A204.1 (cell line): ENCODE data around the gene CYP19A1.

Source experiments
- FAIRE-seq: peaks from 2 replicates; lab custom pipeline; 2012; peaks lifted over from hg19 to GRCh38; lab: Jason Lieb, UNC

Gene CYP19A1

DNA sequence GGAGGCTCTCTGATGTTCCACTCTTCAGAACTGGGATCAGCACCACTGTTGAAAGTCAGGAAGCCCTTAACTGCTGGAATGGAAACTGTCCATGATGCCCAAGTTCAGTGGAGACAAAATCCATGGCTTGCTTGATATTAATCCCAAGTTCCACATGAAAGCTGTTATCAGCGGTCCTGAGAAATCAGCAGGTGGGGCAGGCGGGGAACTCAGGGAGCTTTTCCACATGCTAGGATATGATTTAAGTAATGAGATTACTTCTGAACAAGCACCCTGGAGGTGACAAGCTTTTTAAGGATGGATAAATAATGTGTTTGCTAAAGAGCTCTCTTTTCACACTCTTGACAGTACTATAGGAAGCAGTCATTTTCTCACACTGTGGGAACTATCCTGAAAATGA lies 82.9 kb downstream of the CYP19A1 start:
- FAIRE-seq, result no peak

DNA sequence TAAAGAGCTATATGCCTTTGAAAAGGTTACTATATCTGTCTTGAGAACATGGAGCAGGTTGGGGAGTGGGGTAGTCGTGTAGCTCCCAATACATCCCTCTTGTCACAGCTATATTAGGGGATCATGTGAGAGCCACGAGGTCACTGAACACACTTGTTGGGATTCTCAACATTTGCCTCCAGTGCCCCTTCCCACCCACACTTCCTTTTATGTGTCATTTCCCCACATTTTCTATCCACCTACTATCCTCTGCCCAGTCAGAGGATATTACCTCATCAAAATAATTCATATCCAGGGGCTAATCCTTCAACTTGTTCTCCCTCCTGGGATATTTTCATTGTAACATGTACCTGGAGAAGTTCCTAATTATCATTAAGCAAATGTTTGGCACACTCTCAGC lies 85.0 kb downstream of the CYP19A1 start:
- FAIRE-seq, result no peak

DNA sequence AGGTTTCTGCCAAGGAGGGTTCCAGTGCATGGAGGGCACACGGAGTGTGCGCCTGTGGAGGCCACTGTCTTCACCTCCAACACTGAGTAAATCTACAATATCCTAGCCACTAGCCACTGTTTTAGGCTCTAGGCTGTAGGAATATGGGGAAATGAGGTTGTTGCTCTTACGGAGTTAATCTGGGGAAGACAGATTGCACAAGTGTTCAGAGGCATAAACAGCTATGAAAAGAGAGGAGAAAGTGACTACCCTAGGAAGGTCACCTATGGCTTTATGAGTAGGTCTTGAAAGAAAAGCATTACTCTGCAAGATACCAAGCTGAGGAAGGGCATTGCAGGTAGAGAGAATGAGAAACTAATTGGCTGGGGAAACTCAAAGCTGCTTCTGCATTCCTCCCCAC lies 85.7 kb downstream of the CYP19A1 start:
- no peak for FAIRE-seq

DNA sequence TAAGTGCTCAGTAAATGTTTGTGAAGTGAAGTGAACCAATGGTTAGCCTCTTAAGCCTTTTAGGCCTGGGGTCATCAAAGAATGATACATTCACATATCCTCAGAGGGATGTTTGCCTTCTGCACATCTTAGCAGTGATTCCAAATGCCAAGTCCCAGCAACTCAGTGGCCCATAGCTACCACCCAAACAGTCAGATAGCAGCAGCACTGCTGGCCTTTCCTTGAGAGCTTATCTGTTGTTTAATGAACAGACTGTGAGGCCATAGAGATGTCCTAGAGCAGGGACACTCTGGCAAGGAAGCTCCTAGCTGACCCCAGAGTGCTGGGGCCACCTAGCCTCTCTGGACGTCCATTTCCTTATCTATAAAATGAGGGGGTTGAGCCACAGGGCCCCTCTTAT lies 86.8 kb downstream of the CYP19A1 start:
- no peak for FAIRE-seq

DNA sequence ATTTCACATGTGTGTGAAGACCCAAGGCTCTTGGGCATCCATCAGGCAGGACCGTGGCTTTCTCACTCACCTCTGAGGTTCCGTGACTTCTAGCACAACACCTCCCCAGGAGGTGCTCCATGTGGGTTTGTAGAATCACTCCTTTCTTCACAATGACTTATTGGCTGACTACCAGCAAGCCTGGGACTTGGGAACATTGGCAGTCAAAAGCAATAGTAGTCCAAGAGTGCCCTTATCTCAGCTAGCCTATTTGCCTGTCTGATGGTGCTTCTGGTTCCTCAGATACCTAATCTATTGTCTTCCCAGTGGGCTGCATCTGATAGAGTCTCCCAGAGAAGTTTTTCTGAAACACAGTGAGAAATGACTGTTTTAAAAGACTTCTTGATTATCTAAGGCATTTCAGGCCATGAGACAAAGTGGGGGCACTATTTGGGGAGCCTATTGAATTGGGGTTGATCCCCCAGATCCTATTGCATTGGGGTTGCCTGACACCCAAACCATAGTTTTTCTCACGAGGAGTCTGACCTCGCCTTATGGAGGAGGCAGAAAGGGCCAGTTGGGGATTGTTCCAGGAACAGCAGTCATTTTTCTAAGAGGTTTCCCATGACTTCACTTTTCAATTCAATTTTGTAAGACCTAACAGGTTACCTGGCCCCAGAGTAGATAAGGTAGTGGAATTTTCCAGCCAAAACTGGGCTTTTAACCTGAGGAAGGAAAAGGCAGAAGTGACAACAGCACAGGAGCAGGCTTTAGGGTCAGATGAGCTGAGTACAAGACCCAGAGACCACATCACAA lies 88.0 kb downstream of the CYP19A1 start:
- FAIRE-seq, result no peak

DNA sequence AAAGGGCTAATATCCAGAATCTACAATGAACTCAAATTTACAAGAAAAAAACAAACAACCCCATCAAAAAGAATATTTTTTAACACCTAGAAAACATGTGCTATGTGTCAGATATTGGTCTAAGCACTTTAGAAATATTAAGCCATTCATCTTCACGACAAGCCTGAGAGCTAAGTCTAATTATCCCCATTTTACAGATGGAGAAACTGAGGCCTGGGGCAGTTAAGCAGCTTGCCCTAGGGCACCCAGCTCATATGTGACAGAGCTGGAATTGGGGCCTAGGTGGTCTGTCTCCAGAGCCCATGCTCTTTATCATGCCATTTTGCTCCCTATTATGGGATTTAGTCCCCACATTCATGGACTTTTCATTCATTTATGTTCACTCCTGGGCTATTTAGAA lies 92.8 kb downstream of the CYP19A1 start:
- no peak for FAIRE-seq

DNA sequence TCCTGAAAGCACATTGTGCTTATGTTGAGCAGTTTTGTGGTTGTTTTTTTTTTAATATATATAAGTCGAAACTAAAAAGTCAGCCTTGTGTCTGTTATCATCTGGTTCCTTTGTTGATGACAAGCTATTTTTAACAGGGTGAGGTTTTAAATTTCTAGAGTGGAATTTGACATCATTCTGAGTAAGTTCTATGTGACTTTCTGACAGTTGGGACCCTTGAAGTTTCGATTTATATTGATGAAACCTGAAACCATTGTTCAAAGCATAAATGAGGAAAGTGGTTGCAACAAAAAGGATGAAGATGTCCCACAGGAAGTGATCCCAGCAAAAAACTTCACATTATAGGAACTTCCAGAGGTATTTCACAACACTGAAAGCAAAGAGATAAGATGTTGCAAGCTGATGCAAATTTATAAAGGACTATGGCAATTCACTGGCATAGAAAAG lies 94.0 kb downstream of the CYP19A1 start:
- no peak for FAIRE-seq

DNA sequence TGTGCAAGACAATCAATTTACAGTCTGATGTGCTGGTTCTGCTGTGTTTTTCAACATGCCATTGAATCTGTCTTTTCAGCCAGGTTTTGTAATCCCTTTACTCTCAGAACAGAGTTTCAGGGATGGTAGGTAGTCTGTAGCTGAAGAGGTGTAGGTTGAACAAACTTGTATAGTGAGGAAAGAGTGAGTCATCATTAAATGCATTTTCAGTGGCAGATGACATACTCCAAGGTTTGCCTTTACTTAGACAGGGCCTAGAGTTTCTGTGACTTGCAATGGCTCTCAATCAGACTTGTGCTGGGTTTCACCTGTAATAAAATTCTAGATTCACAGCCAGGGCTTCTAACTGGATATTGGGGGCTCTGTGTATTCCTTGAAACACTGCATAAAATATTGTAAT lies 94.6 kb downstream of the CYP19A1 start:
- FAIRE-seq, result no peak

DNA sequence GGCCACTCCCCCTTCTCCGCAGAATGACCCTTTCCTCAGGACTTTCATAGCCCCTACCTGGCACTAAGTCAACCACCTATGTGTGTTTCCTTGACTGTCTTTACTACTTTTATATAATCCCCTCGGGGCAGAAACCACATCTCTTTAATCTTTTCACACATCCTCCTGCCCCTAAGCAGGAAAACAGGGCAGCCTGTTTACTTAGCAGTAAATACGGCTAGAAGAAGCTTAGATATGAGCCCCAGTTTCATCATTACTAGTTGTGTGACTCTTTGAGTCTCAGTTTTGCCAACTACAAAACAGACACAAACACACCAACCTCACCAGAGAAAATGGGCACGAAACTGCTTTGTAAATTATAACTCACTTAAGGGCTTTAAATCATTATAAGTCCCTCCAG lies 98.3 kb downstream of the CYP19A1 start:
- FAIRE-seq, result no peak

DNA sequence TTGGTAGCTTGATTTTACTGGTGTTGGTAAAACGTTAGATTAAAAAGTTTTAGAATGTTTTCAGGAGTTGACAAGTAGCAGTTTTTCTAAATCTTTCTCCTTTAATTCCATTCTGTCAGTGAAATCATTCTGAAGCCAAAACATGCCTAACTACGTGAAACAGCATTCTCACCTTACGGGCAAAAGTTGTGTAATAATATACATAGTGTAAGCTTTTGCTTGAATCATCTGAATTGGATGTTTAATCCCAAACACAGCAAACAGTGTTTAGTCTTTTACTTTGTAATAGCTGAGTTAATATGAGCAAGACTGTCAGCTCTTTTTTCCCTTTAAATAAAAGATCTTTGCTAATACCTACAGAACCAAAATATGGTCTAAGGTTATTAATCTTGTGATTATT lies 100.6 kb downstream of the CYP19A1 start:
- no peak for FAIRE-seq

DNA sequence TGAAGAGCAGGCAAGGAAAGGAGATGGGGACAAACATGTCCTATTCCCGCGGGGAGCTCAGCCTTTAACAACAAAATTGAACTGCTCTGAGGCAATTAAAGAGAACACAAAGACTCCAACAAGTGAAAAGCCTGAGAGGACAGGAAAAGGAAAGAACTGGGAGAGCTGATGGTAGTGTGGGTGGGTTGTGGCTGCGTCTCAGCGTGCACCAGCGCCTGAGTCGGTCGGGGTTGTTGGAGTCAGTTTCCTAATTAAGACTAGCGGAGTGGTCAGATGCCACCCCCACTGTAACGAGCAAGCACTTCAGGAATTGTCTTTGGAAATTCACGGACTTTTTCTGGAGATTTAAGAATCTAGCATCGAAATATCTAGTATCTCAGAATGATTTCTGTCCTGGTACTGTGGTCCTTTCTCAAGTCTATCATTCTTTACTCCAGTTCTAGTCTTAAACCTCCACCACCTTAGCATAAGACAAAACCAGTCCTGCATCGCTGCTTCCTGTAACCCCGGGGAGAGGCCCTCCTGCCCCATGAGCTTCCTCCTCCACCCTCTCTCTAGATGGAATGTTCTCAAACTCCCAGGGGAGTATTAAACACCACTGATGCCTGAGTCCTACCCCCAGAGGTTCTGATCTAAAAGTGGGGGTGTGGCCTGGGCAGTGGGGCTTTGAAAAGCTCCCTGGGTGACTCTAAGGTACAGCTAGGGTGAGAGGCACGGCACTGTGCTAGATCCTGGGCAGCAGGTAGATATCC lies 104.0 kb downstream of the CYP19A1 start:
- no peak for FAIRE-seq

DNA sequence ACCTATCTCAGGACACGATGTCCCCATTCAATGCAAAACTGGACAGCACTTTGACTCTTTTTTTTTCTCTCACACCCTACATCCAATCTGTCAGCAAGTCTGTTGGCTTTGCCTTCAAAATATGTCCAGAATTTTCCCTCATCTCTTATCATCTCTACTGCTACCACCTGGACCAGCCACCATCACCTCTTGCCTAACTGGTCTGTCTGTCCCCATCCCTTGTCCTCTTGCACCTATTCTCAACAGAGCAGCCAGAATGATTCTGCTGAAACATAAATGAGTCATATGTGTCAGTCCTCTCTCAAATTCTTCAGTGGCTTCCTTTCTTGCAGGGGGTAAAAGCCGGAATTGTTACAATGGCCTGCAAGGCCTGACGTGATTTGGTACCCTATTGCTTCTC lies 105.8 kb downstream of the CYP19A1 start:
- no peak for FAIRE-seq

DNA sequence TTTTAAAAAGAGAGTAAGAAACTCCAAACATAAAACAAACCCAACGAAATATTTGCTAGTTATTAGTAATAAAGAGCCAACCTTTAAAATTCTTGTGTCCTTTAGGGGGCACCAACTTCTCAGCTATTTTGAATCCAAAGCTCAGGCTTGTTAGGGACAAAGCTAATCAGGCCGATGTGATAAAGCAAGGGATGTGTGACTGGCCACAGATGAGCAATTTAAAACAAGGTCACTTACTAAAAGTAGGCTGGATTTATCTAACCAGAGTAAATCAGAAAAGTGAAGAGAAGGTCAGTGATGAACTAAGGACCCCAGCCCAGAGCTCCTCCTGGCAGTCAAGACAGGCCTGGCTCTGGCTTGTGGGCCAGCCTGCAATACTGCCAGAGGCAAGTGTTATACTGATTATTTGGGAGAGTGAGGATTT lies 108.5 kb downstream of the CYP19A1 start:
- no peak for FAIRE-seq

DNA sequence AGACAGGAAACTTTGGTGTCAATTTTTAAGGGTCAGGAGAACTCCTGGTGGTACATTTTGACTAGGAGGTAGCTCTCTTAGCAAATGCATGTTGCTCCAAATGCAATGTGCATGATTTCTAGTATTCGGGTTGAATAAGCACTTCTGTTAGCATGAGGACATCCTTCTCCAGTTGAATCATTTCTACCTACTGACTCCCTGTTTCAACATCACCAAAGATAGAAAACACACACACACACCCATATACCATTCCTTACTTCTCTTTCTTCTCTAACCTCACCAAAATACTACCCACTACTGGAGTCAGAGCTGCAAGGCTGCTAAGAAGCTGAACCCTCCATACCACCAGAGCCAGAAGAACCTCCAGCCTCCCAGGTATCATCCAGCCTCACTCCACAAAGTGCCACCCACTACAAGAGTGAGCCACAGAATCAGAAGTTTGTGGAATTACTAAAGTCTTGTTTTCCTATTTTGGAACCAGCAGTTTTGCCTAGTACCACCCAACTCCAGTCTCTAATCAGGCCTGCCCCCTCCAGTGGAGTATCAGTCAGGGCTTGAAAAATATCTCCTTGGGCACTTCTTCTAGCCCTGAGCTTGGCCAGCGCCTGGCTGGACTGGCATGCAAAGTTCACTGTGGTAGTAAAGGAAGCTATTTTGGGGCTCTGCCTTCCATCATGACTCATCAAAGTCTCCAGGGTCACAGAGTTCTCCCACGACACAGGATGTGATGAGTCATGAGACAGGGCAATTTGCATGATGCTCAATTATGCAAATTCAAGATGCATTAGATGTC lies 110.3 kb downstream of the CYP19A1 start:
- FAIRE-seq, result no peak

DNA sequence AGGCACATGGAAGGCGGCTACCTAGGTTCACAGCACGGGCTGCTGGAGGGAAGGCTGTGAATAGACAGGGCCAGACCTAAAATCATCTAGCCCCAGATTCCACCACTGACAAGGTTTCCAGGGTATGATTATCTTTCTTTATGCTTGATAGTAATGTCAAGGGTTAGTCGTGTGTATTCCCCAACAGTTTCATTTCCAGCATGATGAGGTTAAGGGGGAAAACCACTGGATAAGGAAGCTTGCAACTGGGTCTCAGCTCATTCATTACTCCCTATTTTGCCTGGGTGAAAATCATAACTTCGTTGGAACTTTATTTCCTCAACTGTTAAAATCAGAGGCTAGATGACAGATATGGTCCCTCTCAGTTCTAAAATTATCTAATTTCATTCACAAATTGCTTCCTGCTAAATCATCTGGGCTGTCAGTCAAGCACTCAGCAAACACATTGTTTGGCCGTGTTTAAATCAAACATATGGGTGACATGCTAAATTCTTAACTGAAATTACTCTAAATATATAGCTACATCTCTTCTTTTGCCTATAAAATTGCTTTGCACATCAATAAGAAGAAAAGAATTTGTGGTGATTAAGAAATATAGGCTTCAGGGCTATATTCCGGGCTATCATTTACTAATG lies 111.7 kb downstream of the CYP19A1 start:
- no peak for FAIRE-seq

DNA sequence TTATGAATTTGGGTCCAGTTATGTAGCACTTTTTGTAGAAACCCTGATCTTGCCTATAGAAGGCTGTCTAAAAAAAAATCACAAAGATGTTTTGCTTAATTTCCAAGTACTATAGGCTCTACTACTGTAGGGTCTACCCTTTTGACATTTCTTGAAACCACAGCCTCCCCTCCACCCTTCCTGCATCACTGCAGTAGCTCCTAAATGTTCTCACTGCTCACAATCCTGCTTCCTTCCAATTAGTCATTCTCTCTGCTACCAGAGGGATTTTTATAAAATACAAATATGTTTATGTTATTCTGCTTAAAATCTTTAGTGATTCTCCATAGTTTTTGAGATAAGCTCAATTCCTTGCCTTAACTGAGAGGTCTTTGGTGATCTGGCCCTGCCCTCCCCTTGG lies 114.0 kb downstream of the CYP19A1 start:
- no peak for FAIRE-seq

DNA sequence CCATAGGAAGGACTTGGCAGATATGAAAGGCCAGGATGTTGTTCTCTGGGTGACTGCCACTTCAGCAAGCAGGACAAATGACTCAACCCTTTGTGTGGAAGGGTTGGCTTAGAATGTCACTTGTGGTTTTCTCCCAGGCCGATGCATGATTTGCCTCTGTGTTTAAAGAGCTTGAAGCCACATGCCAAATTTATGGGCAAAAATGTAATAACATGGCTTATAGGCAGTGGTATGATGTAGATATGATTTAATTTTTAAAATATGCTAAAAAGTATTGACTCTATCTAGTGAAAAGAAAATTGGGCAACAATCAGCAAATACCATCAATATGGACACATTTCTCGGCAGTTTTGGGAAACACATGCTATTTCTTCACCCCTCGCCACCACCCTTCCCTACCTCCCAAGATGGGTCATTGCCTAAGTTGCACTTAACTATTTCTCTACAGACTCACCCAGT lies 114.6 kb downstream of the CYP19A1 start:
- no peak for FAIRE-seq

DNA sequence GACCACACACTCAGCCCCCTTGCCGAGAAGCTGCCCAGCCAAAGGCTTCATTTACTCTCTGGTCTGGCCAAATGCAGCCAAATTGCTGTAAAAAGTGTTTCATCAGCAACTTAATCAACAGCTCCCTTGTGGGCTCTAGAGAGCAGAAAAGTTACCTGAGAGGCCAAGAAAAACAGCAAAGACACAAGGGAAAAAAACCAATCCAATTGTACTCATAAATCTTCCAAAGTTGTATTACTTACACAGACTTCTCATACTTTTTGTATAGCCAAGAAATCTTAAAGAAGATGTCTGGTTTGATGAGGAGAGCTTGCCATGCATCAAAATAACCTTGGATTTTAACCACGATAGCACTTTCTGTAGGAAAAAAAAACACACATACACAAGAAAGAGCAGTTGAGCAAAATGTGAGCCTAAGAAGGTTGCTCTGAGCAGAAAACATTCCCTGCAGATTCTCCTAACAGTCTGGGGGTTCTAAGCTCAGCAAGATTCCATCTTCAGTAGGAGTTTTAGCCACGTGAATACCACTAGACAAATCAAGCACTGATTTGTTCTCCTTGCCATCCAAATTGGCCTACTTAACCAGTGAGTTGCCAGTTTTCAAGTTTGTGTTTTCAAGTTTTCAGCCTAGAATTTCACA lies 120.0 kb downstream of the CYP19A1 start:
- FAIRE-seq, result no peak

DNA sequence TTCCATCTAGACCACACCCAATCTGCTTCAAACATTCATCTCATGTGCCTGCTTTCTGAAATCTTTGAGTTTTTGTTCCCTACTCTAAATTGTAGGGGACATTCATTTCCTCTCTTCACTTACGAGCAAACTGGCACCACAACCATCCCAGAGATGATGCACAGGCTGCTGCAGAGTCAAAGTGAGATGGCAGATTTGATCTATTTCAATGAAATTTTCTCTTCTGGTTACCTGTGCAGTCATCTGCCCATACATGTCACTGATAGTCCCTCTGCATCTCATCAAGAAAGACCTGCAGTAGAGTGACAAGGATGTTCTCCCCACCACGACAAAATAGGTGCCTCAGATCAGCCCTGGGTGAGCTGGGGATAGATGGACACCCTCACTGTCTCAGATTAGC lies 125.5 kb downstream of the CYP19A1 start:
- no peak for FAIRE-seq

DNA sequence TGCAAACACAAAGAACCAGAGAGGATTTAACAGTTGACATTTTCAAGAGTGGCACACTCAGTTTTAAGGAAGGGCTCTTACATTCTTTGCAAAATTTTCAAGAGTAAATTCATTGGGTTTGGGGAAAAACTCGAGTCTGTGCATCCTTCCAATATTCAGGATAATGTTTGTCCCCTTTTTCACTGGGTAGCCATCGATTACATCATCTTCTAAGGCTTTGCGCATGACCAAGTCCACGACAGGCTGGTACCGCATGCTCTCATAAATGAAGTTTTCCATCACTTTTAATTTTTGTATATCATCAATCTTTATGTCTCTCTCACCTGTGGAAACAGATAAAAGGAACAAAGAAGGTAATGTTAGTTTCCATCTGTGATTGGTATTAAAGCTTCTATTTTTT lies 126.2 kb downstream of the CYP19A1 start:
- no peak for FAIRE-seq

DNA sequence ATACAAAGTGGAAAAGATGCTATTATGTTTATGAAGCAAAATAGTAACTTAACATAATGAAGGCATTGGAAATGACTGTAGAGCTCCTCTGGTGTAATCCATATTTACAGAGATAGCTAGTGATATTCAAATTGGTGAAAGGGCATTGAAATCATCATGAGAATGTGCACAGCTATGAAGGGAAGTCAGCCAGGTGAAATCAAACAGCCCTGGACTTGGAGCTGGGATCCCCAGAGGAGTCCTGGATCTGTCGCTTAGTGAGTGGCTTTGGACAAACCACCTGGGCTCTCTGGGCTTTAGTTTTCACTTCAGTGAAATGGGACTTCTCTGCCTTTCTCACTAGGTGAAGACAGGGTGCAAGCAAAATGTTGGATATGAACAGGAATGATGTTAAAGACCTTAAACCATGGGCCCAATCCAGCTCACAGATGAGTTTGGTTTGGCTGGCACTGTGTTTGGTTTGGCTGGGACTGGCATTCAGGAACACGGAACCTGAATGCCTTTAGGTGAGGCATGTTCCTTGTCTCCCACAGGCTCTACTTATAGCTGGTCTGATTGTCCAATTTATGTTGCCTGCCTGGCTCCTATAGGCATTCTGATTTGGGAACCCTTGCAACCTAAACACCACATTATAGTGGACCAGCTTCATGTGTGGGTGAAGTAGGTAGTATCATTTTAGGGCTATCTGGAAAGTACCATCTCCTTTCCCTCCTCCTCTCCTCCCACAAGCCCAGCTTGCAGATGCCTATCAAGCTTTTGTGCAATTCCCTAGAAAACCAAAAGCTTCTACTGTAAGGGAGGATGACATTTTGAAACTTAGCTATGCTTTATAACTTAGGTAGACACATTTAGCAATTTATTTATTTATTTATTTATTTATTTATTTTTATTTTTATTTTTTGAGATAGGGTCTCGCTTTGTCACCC lies 133.1 kb downstream of the CYP19A1 start:
- no peak for FAIRE-seq
